Measurements from ENCODE around the gene ATR.

DNA sequence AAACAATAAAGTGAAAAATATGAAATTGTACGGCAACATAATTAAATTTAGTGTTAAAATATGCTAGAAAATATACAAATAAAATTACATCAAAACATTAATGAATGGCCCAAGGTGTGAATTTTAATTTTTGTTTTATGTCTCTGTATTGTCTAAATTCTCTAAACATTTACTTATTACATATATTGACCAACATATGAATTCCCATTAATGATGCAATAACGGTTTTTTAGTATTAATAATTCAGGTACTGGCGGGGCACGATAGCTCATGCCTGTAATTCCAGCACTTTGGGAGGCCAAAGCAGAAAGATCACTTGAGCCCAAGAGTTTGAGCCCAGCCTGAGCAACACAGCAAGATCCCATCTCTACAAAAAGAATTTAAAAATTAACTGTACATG, 110.1 kb downstream of the ATR start:
- TF ChIP-seq, protein P1, sequence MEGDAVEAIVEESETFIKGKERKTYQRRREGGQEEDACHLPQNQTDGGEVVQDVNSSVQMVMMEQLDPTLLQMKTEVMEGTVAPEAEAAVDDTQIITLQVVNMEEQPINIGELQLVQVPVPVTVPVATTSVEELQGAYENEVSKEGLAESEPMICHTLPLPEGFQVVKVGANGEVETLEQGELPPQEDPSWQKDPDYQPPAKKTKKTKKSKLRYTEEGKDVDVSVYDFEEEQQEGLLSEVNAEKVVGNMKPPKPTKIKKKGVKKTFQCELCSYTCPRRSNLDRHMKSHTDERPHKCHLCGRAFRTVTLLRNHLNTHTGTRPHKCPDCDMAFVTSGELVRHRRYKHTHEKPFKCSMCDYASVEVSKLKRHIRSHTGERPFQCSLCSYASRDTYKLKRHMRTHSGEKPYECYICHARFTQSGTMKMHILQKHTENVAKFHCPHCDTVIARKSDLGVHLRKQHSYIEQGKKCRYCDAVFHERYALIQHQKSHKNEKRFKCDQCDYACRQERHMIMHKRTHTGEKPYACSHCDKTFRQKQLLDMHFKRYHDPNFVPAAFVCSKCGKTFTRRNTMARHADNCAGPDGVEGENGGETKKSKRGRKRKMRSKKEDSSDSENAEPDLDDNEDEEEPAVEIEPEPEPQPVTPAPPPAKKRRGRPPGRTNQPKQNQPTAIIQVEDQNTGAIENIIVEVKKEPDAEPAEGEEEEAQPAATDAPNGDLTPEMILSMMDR (IDR thresholded peaks at IDR 0.05): no peak
- TF ChIP-seq POLR2A (IDR thresholded peaks at IDR 0.05): no peak

All from prostate gland (tissue), 2 donors.